Immature natural killer cell (primary cell): ENCODE results near the gene ZNF544. TPM values are rescaled to one million over a fixed set of nuclear protein-coding genes. Genes with fewer than 3 reads are reported as not detected.
"Not testable (repeated sequence)": the region's sequence is repeated elsewhere in the genome, so short reads cannot be mapped to it uniquely, and the experiment has no call there.

Source experiments
- DNase-seq, 3 donors: peaks; one replicate each; pipeline ENCODE4 v3.0.0; 2022; ENCODE audit warnings: mixed read lengths in 1 of 3
- H3K27ac Mint-ChIP-seq, 6 donors: one replicate each; pipeline ENCODE4 v1.8.0; 2020; ENCODE audit warnings: mixed read lengths in 6 of 6, mild to moderate bottlenecking in 5 of 6, inconsistent platforms in 4 of 6, moderate library complexity in 3 of 6
- H3K27me3 Mint-ChIP-seq, 3 donors: one replicate each; pipeline ENCODE4 v1.8.0; 2020 to 2021; ENCODE audit warnings: low read depth in 3 of 3, mild to moderate bottlenecking in 3 of 3, mixed read lengths in 3 of 3, moderate library complexity in 3 of 3, inconsistent platforms in 1 of 3
- H3K36me3 Mint-ChIP-seq, 3 donors: one replicate each; pipeline ENCODE4 v1.8.0; 2020; ENCODE audit warnings: mixed read lengths in 3 of 3, inconsistent platforms in 2 of 3, mild to moderate bottlenecking in 2 of 3
- H3K4me1 Mint-ChIP-seq, 2 donors: one replicate each; pipeline ENCODE4 v1.8.0; 2020; ENCODE audit warnings: inconsistent platforms in 2 of 2, mild to moderate bottlenecking in 2 of 2, mixed read lengths in 2 of 2, moderate library complexity in 1 of 2
- H3K4me3 Mint-ChIP-seq, 5 donors: one replicate each; pipeline ENCODE4 v1.8.0; 2020; ENCODE audit warnings: mild to moderate bottlenecking in 5 of 5, mixed read lengths in 5 of 5, inconsistent platforms in 3 of 5, moderate library complexity in 3 of 5
- H3K9me3 Mint-ChIP-seq, 6 donors: one replicate each; pipeline ENCODE4 v1.8.0; 2020; ENCODE audit warnings: mild to moderate bottlenecking in 6 of 6, mixed read lengths in 6 of 6, inconsistent platforms in 4 of 6, moderate library complexity in 3 of 6
- polyA plus RNA-seq, 3 donors: library from polyadenylated mRNA; unstranded; fragments of 300-500 nt; fragmentation: Illumina TruSeq; gene quantifications; one replicate each; pipeline ENCODE4 v1.2.3, GENCODE V29; 2021

Gene ZNF544
- polyA plus RNA-seq, 3 donors from 2014 or later = 24.1 to 31.4 (median 27.1) TPM

DNA sequence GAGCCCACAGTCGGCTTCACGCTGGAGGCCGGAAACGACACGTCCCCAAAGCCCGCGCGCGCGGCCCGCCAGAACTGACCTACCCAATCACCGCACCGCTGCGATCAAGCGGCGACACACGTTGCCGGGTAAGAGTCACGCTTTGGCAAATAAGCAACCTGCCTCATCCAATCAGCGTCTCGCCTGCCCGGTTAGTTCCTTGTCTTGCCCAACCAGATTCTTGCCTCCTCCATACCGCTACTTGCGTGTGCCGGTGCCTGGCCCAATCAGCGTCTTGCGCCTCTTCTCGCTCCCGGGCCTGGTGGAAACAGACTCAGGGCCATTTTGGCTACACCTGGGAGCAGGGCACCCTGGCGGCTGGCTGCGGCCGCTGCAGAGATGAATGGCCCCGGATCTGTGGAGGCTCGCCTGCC lies 11.6 kb upstream of the ZNF544 start:
- Mint-ChIP-seq H3K27me3 (peaks cover 0 to 3% (median 0%) of the 10 kb centered on the region in 3 donors), H3K4me3 (no peak overlapping the region), H3K9me3 (peaks cover 32 to 70% (median 61%) of the 10 kb centered on the region in 6 donors), H3K36me3 (peaks cover 20 to 26% (median 26%) of the 10 kb centered on the region in 3 donors), H3K4me1 (no peaks in the 10 kb centered on the region), H3K27ac (no peak overlapping the region)
- DNase-seq = no peak

DNA sequence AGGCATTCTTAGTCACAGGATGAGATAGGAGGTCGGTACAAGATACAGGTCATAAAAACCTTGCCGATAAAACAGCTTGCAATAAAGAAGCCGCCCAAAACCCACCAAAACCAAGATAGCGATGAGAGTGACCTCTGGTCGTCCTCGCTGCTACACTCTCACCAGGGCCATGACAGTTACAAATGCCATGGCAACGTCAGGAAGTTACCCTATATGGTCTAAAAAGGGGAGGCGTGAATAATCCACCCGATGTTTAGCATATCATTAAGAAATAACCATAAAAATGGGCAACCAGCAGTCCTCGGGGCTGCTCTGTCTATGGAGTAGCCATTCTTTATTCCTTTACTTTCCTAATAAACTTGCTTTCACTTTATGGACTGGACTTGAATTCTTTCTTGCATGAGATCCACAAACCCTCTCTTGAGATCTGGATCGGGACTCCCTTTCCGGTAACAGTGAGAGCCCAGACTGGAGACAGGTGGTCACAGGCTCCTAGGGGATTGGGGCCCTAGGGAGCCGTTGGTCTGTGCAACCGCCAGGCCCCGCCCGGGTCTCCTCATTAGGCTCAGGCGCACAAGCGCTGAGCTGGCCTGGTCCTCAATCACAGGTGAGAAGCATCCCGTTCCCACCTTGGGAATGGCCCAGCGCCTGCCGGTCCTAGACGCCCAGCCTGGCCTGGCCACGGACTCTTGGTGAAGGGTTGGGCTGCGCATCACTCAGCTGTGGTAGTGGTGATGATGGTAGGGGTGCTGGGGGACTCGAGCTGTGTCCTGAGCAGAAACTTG lies 10.9 kb upstream of the ZNF544 start:
- H3K4me1 Mint-ChIP-seq = no peaks in the 10 kb centered on the region
- peaks cover 0 to 3% (median 2%) of the 10 kb centered on the region in 3 donors for H3K27me3 Mint-ChIP-seq
- no peak overlapping the region for H3K4me3 Mint-ChIP-seq
- peaks cover 12 to 22% (median 21%) of the 10 kb centered on the region in 3 donors for H3K36me3 Mint-ChIP-seq
- peaks cover 28 to 68% (median 61%) of the 10 kb centered on the region in 6 donors for H3K9me3 Mint-ChIP-seq
- no peak overlapping the region for H3K27ac Mint-ChIP-seq
- DNase-seq = no peak

DNA sequence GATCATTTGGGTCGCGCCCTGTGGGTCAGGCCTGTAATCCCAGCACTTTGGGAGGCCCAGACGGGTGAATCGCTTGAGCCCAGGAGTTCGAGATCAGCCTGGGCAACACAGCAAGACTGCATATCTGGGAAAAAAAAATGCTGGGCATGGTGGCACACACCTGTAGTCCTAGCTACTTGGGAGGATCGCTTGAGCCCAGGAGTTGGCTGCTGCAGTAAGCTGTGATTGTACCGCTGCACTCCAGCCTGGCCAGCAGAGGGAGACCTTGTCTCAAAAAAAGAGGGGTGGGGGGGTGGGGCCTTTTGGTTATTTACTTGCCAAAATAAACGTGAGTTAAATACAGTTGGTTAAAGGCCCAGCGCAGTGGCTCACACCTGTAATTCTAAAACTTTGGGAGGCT lies 9.8 kb upstream of the ZNF544 start:
- H3K4me1 Mint-ChIP-seq = no peaks in the 10 kb centered on the region
- peak in 2 of 3 donors; percentile 19 to 36 for DNase-seq
- H3K9me3 Mint-ChIP-seq = peaks cover 23 to 62% (median 50%) of the 10 kb centered on the region in 6 donors
- H3K27me3 Mint-ChIP-seq = peaks cover 0 to 3% (median 2%) of the 10 kb centered on the region in 3 donors
- peaks cover 3 to 16% (median 11%) of the 10 kb centered on the region in 3 donors for H3K36me3 Mint-ChIP-seq
- no peak overlapping the region for H3K27ac Mint-ChIP-seq
- no peak overlapping the region for H3K4me3 Mint-ChIP-seq

DNA sequence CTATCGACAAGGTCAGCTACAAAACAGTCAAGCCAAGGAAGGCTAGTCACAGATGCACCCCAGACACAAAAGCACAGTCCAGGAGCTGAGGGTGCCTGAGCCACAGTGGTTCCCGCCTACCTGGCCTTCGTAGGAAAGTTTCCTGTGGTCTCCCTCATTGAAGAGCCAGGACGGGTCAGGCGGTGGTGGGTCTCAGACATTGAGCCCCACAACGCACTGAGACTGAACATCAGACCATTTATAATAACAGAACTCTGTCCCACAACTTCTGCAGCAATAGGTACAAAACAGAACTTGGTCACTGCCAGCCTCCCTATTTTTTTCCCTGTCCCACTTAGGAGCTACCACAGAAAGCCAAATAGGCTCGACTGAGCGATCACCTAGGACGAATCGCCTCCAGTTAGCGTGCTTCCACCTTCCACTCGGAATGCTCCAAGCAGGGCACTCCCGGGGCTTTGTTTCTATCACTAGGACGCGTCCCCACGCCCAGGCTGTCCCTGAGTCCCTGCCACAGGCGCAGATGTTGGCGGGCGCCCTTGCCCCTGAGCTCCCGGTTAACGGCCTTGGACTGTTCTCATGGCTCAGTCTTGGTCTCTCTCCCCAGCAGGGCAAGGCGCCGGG lies 640 bp upstream of the ZNF544 start:
- Mint-ChIP-seq H3K9me3 (peaks cover 0 to 21% (median 6%) of the 10 kb centered on the region in 6 donors), H3K27ac (peak overlapping the region; percentile 70 to 93 (median 81)), H3K36me3 (peaks cover 30 to 36% (median 35%) of the 10 kb centered on the region in 3 donors), H3K4me1 (peaks cover 27 to 46% of the 10 kb centered on the region in 2 donors), H3K4me3 (peak overlapping the region; percentile 94 to 96 (median 95)), H3K27me3 (peaks cover 0 to 4% (median 3%) of the 10 kb centered on the region in 3 donors)
- DNase-seq = no peak

DNA sequence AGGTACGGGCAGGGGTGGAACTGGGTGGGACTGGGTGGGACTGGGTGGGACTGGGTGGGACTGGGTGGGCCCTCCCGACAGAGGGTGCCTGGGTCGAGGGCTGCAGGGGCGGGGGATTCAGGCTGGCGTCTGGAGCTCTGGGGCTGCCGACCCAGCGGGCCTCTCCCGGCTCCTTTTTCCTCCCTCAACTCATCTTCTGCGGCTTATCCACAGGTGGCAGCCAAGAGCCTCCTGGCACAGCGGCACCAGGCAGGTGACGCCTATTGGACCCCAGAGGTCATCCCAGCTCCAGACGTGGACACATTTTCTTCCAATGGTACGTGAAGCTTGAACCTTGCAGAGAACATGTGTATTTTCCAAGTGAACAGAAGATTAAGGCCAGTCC lies 533 bp downstream of the ZNF544 start:
- H3K4me3 Mint-ChIP-seq = peak overlapping the region; percentile 72 to 96 (median 95)
- no peak for DNase-seq
- peaks cover 27 to 58% of the 10 kb centered on the region in 2 donors for H3K4me1 Mint-ChIP-seq
- peaks cover 0 to 12% (median 6%) of the 10 kb centered on the region in 6 donors for H3K9me3 Mint-ChIP-seq
- peaks cover 0 to 4% (median 3%) of the 10 kb centered on the region in 3 donors for H3K27me3 Mint-ChIP-seq
- peaks cover 41 to 47% (median 46%) of the 10 kb centered on the region in 3 donors for H3K36me3 Mint-ChIP-seq
- peak overlapping the region in 2 of 6 donors; percentile 73 to 79 for H3K27ac Mint-ChIP-seq

DNA sequence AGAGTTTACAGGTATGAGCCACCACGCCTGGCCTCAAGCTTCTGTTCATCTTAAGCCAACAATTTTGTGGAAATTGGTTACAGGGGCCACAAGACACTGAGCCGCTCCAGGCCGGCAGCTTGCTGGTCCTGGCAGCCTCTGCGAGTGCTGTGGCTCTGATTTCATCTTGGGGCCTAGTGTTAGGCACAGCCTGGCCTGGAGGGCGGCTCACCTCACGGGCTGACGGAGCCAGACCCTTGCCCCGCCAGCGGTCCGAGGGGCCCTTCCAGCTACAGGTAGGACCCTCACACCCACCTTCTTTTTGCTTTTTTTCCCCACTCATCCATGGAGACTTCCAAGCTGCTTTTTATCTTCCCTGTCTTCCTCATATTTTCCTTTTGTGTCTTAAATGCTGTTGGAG lies 8.6 kb downstream of the ZNF544 start:
- peaks cover 7 to 24% (median 17%) of the 10 kb centered on the region in 6 donors for H3K9me3 Mint-ChIP-seq
- H3K36me3 Mint-ChIP-seq = peaks cover 49 to 74% (median 65%) of the 10 kb centered on the region in 3 donors
- no peak overlapping the region for H3K27ac Mint-ChIP-seq
- peaks cover 6 to 21% of the 10 kb centered on the region in 2 donors for H3K4me1 Mint-ChIP-seq
- no peak for DNase-seq
- no peak overlapping the region for H3K4me3 Mint-ChIP-seq
- no peaks in the 10 kb centered on the region for H3K27me3 Mint-ChIP-seq

DNA sequence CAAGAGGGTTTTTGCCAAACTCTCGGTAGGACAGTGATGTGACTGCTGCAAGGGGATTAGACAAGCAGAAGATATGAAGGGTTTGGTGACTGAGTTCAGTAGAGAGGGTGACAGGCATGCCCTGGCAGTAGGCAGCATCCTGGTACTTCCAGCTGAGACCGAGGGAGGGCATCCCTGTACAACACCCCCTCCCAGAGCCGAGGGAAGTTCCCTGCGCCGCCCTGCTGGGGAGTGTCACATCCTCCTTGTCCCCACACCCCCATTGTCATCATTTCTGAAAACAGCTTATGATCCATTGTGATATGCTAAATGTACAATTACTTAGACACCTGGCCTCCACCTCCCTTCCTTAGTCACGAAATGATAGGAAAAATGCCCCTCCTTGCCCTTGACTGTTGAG lies 14.6 kb downstream of the ZNF544 start:
- Mint-ChIP-seq H3K27ac (no peak overlapping the region), H3K9me3 (peaks cover 18 to 63% (median 54%) of the 10 kb centered on the region in 6 donors)

DNA sequence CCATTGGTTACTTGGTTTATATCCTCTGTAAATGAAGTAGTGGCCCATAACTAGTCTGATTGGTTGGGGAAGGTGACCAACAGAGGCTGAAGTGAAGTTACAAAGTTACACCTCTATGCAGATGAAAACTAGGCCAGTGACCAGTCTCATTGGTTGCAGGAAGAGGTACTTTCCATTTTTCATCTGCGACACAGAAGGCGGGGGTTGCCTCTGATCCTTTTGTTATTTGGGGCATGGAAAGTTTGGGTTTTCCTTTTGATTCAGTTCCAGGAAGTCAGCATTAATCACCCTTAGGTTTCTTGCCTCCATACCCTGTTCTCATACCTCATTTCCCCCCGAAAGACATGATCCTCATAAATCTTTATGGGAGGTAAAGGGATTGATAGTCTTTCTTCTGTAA lies 20.2 kb downstream of the ZNF544 start:
- peaks cover 0 to 2% (median 1%) of the 10 kb centered on the region in 3 donors for H3K27me3 Mint-ChIP-seq
- no peak for DNase-seq
- peaks cover 48 to 92% (median 85%) of the 10 kb centered on the region in 6 donors for H3K9me3 Mint-ChIP-seq
- H3K4me3 Mint-ChIP-seq = no peak overlapping the region
- peaks cover 74 to 97% (median 96%) of the 10 kb centered on the region in 3 donors for H3K36me3 Mint-ChIP-seq
- no peaks in the 10 kb centered on the region for H3K4me1 Mint-ChIP-seq
- H3K27ac Mint-ChIP-seq = no peak overlapping the region

More for the DNA sequence above, 14.6 kb downstream of the ZNF544 start:
- Mint-ChIP-seq H3K4me1 (peaks cover 0 to 3% of the 10 kb centered on the region in 2 donors), H3K36me3 (peaks cover 56 to 91% (median 84%) of the 10 kb centered on the region in 3 donors), H3K27me3 (peaks cover 0 to 4% (median 1%) of the 10 kb centered on the region in 3 donors), H3K4me3 (peak overlapping the region in 1 of 5 donors; percentile 33)
- DNase-seq = no peak

DNA sequence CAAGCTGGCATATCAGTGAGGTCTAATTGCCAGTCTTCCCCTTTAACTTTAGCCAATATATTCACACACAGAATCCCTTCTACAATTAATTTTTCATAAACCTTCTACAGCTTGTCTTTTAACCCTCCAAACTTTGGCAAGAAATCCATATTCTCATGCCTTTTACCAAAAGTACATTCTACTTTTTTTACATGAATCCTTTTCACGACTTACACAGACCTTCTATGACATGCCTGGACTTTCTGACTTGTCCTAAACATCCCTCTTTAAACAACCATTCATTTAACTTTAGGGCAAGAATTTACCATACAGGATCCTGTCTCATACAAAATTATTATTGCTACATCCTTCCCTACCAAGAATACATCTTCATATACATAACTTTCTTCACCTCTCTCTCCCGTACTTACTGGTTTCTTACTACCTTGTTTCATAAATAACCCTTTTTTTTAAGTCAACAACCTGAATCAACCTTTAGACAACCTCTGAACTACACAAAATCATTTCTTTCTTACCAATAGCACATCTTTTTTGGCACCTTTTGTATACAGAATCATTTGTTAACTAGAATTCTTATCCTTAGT lies 23.5 kb downstream of the ZNF544 start:
- H3K9me3 Mint-ChIP-seq = peaks cover 59 to 95% (median 89%) of the 10 kb centered on the region in 6 donors
- H3K27me3 Mint-ChIP-seq = peaks cover 0 to 1% (median 0%) of the 10 kb centered on the region in 3 donors
- no peak for DNase-seq
- H3K4me3 Mint-ChIP-seq = no peak overlapping the region
- no peaks in the 10 kb centered on the region for H3K4me1 Mint-ChIP-seq
- no peak overlapping the region for H3K27ac Mint-ChIP-seq
- peaks cover 72 to 93% (median 91%) of the 10 kb centered on the region in 3 donors for H3K36me3 Mint-ChIP-seq

DNA sequence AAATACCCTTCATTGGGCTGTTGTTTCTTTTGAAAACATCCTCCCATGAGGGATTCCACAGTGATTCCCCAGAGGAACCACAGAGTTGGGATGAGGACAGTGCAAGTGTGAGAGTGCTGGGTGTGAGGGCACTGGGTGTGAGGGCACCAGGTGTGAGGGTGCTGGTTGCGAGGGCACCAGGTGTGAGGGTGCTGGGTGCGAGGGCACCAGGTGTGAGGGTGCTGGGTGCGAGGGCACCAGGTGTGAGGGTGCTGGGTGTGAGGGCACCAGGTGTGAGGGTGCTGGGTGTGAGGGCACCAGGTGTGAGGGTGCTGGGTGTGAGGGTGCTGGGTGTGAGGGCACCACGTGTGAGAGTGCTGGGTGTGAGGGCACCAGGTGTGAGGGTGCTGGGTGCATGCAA lies 29.5 kb downstream of the ZNF544 start:
- not testable (repeated sequence) for H3K4me1 Mint-ChIP-seq, H3K27me3 Mint-ChIP-seq, DNase-seq, H3K4me3 Mint-ChIP-seq
- peak overlapping the region in 1 of 6 donors; percentile 50 for H3K27ac Mint-ChIP-seq
- peaks cover 52 to 100% (median 95%) of the 10 kb centered on the region in 6 donors for H3K9me3 Mint-ChIP-seq
- peaks cover 63 to 88% (median 77%) of the 10 kb centered on the region in 3 donors for H3K36me3 Mint-ChIP-seq

DNA sequence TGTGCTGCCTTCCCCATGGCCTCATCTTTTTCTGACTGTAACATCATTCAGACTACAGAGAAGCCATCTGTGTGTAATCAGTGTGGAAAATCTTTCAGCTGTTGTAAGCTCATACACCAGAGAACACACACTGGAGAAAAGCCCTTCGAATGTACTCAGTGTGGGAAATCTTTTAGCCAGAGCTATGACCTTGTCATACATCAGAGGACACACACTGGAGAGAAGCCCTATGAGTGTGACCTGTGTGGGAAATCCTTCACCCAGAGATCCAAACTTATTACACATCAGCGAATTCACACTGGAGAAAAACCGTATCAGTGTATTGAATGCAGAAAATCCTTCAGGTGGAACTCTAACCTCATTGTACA lies 32.9 kb downstream of the ZNF544 start:
- Mint-ChIP-seq H3K36me3 (peaks cover 47 to 68% (median 50%) of the 10 kb centered on the region in 3 donors), H3K9me3 (peaks cover 59 to 99% (median 95%) of the 10 kb centered on the region in 6 donors), H3K4me1 (peaks cover 4 to 8% of the 10 kb centered on the region in 2 donors), H3K27ac (no peak overlapping the region), H3K27me3 (peaks cover 0 to 8% (median 2%) of the 10 kb centered on the region in 3 donors), H3K4me3 (no peak overlapping the region)
- DNase-seq = no peak

DNA sequence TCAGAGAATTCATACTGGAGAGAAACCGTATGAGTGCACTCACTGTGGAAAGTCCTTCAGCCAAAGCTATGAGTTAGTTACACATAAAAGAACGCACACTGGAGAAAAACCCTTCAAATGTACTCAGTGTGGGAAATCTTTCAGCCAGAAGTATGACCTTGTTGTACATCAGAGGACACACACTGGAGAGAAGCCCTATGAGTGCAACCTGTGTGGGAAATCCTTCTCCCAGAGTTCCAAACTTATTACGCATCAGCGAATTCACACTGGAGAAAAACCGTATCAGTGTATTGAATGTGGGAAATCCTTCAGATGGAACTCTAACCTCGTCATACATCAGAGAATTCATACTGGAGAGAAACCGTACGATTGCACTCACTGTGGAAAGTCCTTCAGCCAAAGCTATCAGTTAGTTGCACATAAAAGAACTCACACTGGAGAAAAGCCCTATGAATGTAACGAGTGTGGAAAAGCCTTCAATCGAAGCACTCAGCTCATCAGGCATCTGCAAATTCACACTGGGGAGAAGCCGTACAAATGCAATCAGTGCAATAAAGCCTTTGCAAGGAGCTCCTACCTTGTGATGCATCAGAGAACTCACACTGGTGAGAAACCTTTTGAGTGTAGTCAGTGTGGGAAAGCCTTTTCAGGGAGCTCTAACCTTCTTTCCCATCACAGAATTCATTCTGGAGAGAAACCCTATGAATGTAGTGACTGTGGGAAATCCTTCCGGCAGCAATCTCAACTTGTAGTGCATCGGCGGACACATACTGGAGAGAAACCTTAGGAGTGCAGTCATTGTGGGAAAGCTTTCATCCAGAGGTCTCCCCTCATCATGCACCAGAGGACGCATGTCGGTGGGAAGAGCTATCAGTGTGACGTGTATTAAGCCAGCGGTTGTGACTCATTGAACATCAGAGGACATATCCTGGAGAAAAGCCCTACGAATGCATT lies 33.5 kb downstream of the ZNF544 start:
- Mint-ChIP-seq H3K9me3 (peaks cover 54 to 100% (median 94%) of the 10 kb centered on the region in 6 donors), H3K36me3 (peaks cover 47 to 66% (median 49%) of the 10 kb centered on the region in 3 donors), H3K4me3 (peak overlapping the region in 1 of 5 donors; percentile 54), H3K4me1 (peaks cover 4 to 8% of the 10 kb centered on the region in 2 donors), H3K27me3 (peaks cover 0 to 8% (median 2%) of the 10 kb centered on the region in 3 donors), H3K27ac (no peak overlapping the region)
- no peak for DNase-seq

DNA sequence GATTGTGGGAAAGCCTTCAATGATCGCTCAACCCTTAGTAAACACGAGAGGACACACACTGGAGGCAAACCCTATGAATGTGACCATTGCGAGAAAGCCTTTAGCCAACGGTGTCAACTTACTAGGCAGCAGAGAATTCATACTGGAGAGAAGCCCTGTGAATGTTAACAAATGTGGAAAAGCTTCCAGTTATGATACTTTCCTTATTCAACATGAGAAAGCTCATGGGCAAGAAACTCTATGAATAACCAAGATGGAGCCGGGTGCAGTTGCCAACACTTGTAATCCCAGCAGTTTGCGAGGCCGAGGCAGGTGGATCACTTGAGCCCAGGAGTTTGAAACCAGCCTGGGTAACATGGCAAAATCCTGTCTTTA lies 34.2 kb downstream of the ZNF544 start:
- Mint-ChIP-seq H3K4me1 (peaks cover 2 to 4% of the 10 kb centered on the region in 2 donors), H3K4me3 (peak overlapping the region in 1 of 5 donors; percentile 54), H3K9me3 (peaks cover 50 to 99% (median 94%) of the 10 kb centered on the region in 6 donors), H3K27ac (no peak overlapping the region), H3K36me3 (peaks cover 40 to 60% (median 42%) of the 10 kb centered on the region in 3 donors), H3K27me3 (peaks cover 0 to 8% (median 2%) of the 10 kb centered on the region in 3 donors)
- DNase-seq = no peak
